H9 (cell line): ENCODE results near the gene TSPYL6. TPM values are rescaled to one million over a fixed set of nuclear protein-coding genes. Genes with fewer than 3 reads are reported as not detected.

Experiments used
- DNase-seq: peaks from one replicate; pipeline ENCODE4 v3.0.0-alpha.2; 2017
- H2AFZ ChIP-seq: one replicate; pipeline ENCODE4 v1.6.1; 2013; ENCODE audit warnings: mild to moderate bottlenecking, low read length, control low read depth, moderate library complexity
- H2AK5ac ChIP-seq: 2 replicates; pipeline ENCODE4 v1.6.1; 2013; ENCODE audit warnings: low read length, control low read depth, mixed read lengths; ENCODE audit not compliant: insufficient read length
- H2BK120ac ChIP-seq: one replicate; pipeline ENCODE4 v1.6.1; 2013; ENCODE audit warnings: low read depth, mild to moderate bottlenecking, low read length, control low read depth, inconsistent platforms; ENCODE audit not compliant: poor library complexity, severe bottlenecking
- H2BK12ac ChIP-seq: 2 replicates; pipeline ENCODE4 v1.6.1; 2013; ENCODE audit warnings: low read length, control low read depth, mixed read lengths, low read depth; ENCODE audit not compliant: insufficient read length
- H2BK15ac ChIP-seq: 2 replicates; pipeline ENCODE4 v1.6.1; 2013; ENCODE audit warnings: low read depth, low read length, control low read depth
- H2BK20ac ChIP-seq: one replicate; pipeline ENCODE4 v1.6.1; 2013; ENCODE audit warnings: low read depth, mild to moderate bottlenecking, low read length, control low read depth, inconsistent platforms; ENCODE audit not compliant: poor library complexity, severe bottlenecking
- H2BK5ac ChIP-seq: 2 replicates; pipeline ENCODE4 v1.6.1; 2013; ENCODE audit warnings: low read length, control low read depth, mixed read lengths; ENCODE audit not compliant: insufficient read length
- H3K14ac ChIP-seq: 2 replicates; pipeline ENCODE4 v1.6.1; 2013; ENCODE audit warnings: low read length, control low read depth; ENCODE audit not compliant: insufficient read depth
- H3K18ac ChIP-seq: 2 replicates; pipeline ENCODE4 v1.6.1; 2013; ENCODE audit warnings: low read depth, mild to moderate bottlenecking, mixed read lengths, low read length, control low read depth; ENCODE audit not compliant: insufficient read length
- H3K23ac ChIP-seq: 2 replicates; pipeline ENCODE4 v1.6.1; 2013; ENCODE audit warnings: low read length, control low read depth, mixed read lengths, low read depth; ENCODE audit not compliant: insufficient read length
- H3K23me2 ChIP-seq: 2 replicates; pipeline ENCODE4 v1.6.1; 2013; ENCODE audit warnings: low read depth, mild to moderate bottlenecking, mixed read lengths, low read length, control low read depth; ENCODE audit not compliant: insufficient read length, poor library complexity, severe bottlenecking
- H3K27ac ChIP-seq: 2 replicates; pipeline ENCODE4 v1.5.1; 2013; ENCODE audit warnings: low read length, control low read depth, mixed read lengths, low read depth; ENCODE audit not compliant: insufficient read length
- H3K27me3 ChIP-seq: 2 replicates; pipeline ENCODE4 v1.6.1; 2013; ENCODE audit warnings: low read length, control low read depth, inconsistent platforms; ENCODE audit not compliant: insufficient read depth
- H3K4ac ChIP-seq: 2 replicates; pipeline ENCODE4 v1.6.1; 2013; ENCODE audit warnings: low read depth, mild to moderate bottlenecking, control low read depth, inconsistent platforms, low read length, moderate library complexity
- H3K4me1 ChIP-seq: 2 replicates; pipeline ENCODE4 v1.6.1; 2013; ENCODE audit warnings: low read length, control low read depth, inconsistent platforms; ENCODE audit not compliant: insufficient read depth
- H3K4me2 ChIP-seq: 2 replicates; pipeline ENCODE4 v1.6.1; 2013; ENCODE audit warnings: low read length, control low read depth, mixed read lengths; ENCODE audit not compliant: insufficient read length, insufficient read depth
- H3K56ac ChIP-seq: 2 replicates; pipeline ENCODE4 v1.6.1; 2013; ENCODE audit warnings: low read depth, mild to moderate bottlenecking, mixed read lengths, low read length, control low read depth; ENCODE audit not compliant: insufficient read length
- H3K79me1 ChIP-seq: 2 replicates; pipeline ENCODE4 v1.6.1; 2013; ENCODE audit warnings: low read depth, mild to moderate bottlenecking, moderate library complexity, low read length, control low read depth, inconsistent platforms; ENCODE audit not compliant: insufficient read depth, poor library complexity, severe bottlenecking
- H3K79me2 ChIP-seq: 2 replicates; pipeline ENCODE4 v1.6.1; 2013; ENCODE audit warnings: low read length, control low read depth, inconsistent platforms; ENCODE audit not compliant: insufficient read depth
- H3K9ac ChIP-seq: 2 replicates; pipeline ENCODE4 v1.6.1; 2013; ENCODE audit warnings: low read length, control low read depth, mixed read lengths; ENCODE audit not compliant: insufficient read length; ENCODE audit errors: extremely low read depth
- H3K9me3 ChIP-seq: one replicate; pipeline ENCODE4 v1.6.1; 2013; ENCODE audit warnings: low read depth, low read length, inconsistent platforms; ENCODE audit not compliant: control insufficient read depth
- H3T11ph ChIP-seq: one replicate; pipeline ENCODE4 v1.6.1; 2013; ENCODE audit warnings: mild to moderate bottlenecking, low read length, control low read depth, inconsistent platforms
- H4K20me1 ChIP-seq: one replicate; pipeline ENCODE4 v1.6.1; 2013; ENCODE audit not compliant: control insufficient read depth, insufficient read length, insufficient read depth
- H4K5ac ChIP-seq: 2 replicates; pipeline ENCODE4 v1.6.1; 2013; ENCODE audit warnings: low read depth, mild to moderate bottlenecking, mixed read lengths, low read length, control low read depth; ENCODE audit not compliant: insufficient read length
- H4K8ac ChIP-seq: replicated peaks from 2 replicates; pipeline ENCODE4 v1.6.1; 2013; ENCODE audit warnings: low read length, control low read depth, mixed read lengths, low read depth; ENCODE audit not compliant: insufficient read length
- H4K91ac ChIP-seq: 2 replicates; pipeline ENCODE4 v1.6.1; 2013; ENCODE audit warnings: low read depth, mild to moderate bottlenecking, moderate library complexity, mixed read lengths, low read length, control low read depth; ENCODE audit not compliant: insufficient read length
- H3K27ac Mint-ChIP-seq, 3 experiments: 2 replicates in 2 of 3; 3 replicates in 1 of 3; pipeline ENCODE4 v1.8.0; 2020 to 2021; ENCODE audit warnings: mixed read lengths in 3 of 3, mild to moderate bottlenecking in 1 of 3, moderate library complexity in 1 of 3
- H3K27me3 Mint-ChIP-seq: 2 replicates; pipeline ENCODE4 v1.8.0; 2021; ENCODE audit warnings: low read depth, mild to moderate bottlenecking, moderate library complexity, mixed read lengths
- H3K36me3 Mint-ChIP-seq, 3 experiments: 2 replicates in 2 of 3; 3 replicates in 1 of 3; pipeline ENCODE4 v1.8.0; 2020 to 2021; ENCODE audit warnings: low read depth in 3 of 3, mixed read lengths in 3 of 3; ENCODE audit not compliant: insufficient read depth in 1 of 3
- H3K4me1 Mint-ChIP-seq, 2 experiments: 2 replicates each; pipeline ENCODE4 v1.8.0; 2020; ENCODE audit warnings: mixed read lengths in 2 of 2
- H3K4me3 Mint-ChIP-seq, 2 experiments: 2 replicates in 1 of 2; 3 replicates in 1 of 2; pipeline ENCODE4 v1.8.0; 2020 to 2021; ENCODE audit warnings: mild to moderate bottlenecking in 2 of 2, mixed read lengths in 2 of 2, moderate library complexity in 1 of 2
- H3K9me3 Mint-ChIP-seq, 2 experiments: 2 replicates in 1 of 2; 3 replicates in 1 of 2; pipeline ENCODE4 v1.8.0; 2020; ENCODE audit warnings: mild to moderate bottlenecking in 2 of 2, mixed read lengths in 2 of 2, moderate library complexity in 1 of 2
- WGBS: extraction: QIAGEN DNeasy Blood & Tissue Kit; methylation state at CpG from one replicate; pipeline ENCODE4 v1.1.7; 2013; ENCODE audit warnings: missing lambda C conversion rate, low lambda C conversion rate, mixed read lengths; ENCODE audit not compliant: insufficient read length; ENCODE audit errors: extremely low coverage; 5-methylcytosine and 5-hydroxymethylcytosine counted together
- total RNA-seq: library from RNA; stranded (reverse); gene quantifications from 2 replicates; pipeline ENCODE4 v1.2.1, GENCODE V29; 2021
- TF ChIP-seq, protein P1 (sequence below): fragments of 200-600 bp; sonication (generic); conservative IDR thresholded peaks from 3 replicates; pipeline ENCODE4 v1.8.0; 2021; ENCODE audit warnings: antibody characterized with exemption, mild to moderate bottlenecking

TSPYL6 gene
- total RNA-seq, 1 experiment from 2014 or later = not detected

DNA sequence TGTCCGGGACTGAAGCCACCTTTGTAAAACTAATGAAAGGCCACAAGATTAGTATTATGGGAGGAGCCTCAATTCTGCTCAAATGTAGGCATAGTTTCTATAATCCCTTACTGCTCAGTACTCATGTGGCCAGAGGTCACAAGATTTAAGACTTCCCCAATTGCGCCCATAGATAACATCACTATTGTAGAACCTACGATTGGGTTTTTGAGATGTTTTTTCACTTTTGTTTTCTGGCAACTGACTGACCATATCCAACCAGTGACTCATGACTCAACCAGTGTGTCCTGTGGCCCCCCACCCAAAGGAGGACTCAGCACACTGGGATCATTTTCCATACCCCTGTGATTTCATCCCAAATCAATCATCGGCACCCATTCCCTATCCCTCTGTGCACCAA is 15.2 kb upstream of the TSPYL6 start:
- Histone ChIP-seq H2BK5ac (no peak overlapping the region), H3K4me1 (no peaks in the 10 kb centered on the region), H2BK20ac (no peak overlapping the region), H2BK12ac (no peak overlapping the region), H3K56ac (no peak overlapping the region), H3K18ac (no peak overlapping the region), H4K91ac (no peak overlapping the region), H3T11ph (no peak overlapping the region), H2BK15ac (no peak overlapping the region), H3K23me2 (no peaks in the 10 kb centered on the region), H3K9me3 (no peaks in the 10 kb centered on the region), H4K20me1 (no peaks in the 10 kb centered on the region), H3K23ac (no peak overlapping the region), H3K4me2 (no peak overlapping the region), H2BK120ac (no peak overlapping the region), H4K5ac (no peak overlapping the region), H4K8ac (no peak overlapping the region), H3K79me2 (no peaks in the 10 kb centered on the region), H3K79me1 (no peaks in the 10 kb centered on the region), H3K14ac (no peak overlapping the region), H3K9ac (no peak overlapping the region), H2AK5ac (no peak overlapping the region), H3K27ac (no peak overlapping the region), H3K27me3 (no peaks in the 10 kb centered on the region), H3K4ac (no peak overlapping the region), H2AFZ (no peak overlapping the region)
- no CpG with 5 or more reads among the region's 4 CpGs for WGBS
- Mint-ChIP-seq H3K36me3 (no peaks in the 10 kb centered on the region; a peak in 1 of 7 replicates), H3K27ac (no peak overlapping the region), H3K27me3 (no peaks in the 10 kb centered on the region), H3K4me1 (no peaks in the 10 kb centered on the region), H3K4me3 (no peak overlapping the region), H3K9me3 (no peaks in the 10 kb centered on the region; a peak in 1 of 5 replicates)
- TF ChIP-seq, protein P1, sequence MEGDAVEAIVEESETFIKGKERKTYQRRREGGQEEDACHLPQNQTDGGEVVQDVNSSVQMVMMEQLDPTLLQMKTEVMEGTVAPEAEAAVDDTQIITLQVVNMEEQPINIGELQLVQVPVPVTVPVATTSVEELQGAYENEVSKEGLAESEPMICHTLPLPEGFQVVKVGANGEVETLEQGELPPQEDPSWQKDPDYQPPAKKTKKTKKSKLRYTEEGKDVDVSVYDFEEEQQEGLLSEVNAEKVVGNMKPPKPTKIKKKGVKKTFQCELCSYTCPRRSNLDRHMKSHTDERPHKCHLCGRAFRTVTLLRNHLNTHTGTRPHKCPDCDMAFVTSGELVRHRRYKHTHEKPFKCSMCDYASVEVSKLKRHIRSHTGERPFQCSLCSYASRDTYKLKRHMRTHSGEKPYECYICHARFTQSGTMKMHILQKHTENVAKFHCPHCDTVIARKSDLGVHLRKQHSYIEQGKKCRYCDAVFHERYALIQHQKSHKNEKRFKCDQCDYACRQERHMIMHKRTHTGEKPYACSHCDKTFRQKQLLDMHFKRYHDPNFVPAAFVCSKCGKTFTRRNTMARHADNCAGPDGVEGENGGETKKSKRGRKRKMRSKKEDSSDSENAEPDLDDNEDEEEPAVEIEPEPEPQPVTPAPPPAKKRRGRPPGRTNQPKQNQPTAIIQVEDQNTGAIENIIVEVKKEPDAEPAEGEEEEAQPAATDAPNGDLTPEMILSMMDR = no peak
- DNase-seq = no peak
